Stimulated activated CD4-positive, alpha-beta T cell treated with anti-CD3 and anti-CD28 coated beads, Interleukin-2, amount 100 ng/mL, for 48 hours (primary cell): ENCODE results near the gene HSD3B7.
"Not testable (repeated sequence)": the region's sequence is repeated elsewhere in the genome, so short reads cannot be mapped to it uniquely, and the experiment has no call there.

Experiments
- DNase-seq, 2 donors: peaks; one replicate each; pipeline ENCODE4 v3.0.0-alpha.2; 2020

Gene HSD3B7

DNA sequence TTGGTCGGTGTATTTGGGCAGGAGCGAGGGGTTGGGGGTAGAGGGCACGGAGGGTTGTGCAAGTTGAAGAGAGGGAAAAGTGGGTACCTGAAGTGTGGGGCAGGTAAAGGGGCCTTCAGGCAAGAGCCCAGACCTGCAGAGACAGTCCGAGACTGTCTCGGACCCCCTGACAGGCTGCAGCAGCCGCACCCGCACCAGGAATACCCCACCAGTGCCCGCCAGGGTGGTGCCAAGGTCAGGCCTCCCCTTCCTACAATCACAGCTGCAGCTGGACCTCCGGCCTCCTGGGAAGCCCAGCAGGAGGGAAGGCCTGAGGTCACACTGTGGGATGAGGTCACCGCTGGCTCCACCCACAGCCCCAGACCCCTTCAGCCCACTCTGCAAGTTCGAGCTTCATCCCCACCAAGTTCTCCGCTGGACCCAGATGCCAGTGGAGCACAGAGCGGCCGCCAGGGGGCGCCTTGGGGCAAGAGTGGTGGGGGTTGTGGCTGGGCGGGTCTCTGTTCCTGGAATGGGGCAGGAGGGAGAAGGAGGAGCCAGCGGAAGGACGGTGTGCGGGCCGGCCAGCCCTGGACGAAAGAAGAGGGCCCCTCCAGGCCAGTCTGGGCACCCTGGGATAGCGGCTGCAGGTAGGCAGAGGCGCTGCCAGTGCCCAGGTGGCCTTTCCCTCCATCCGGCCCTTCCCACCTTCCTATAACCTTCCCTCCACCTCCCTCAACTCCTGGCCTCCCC is at the start of gene HSD3B7:
Gene HSD3B7 (plus strand): TSS at position 539 of the 732 bp plus-strand sequence. CDS start 452 bp downstream, outside the sequence.
- DNase-seq: peak; percentile 88 to 92

DNA sequence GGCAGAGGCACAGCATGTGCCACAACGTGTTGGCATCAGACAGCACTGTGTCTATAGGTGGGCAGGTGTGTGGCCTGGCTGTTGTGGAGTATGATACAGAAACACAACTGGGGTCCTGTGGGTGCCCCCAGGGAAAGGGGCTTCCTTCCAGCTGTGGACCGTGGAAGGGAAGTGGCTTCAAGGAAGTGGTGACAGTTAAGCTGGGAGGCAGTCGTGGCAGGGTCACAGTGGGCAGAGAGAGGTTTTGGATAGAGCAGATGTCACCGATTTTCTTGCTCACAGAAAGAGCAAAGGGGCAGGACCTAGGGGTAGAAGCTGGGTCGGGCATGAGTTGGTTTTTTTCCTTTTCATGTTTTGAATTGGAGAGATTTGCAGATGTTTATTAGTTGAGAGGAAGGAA is 47.3 kb upstream of the HSD3B7 start:
- DNase-seq: no peak

DNA sequence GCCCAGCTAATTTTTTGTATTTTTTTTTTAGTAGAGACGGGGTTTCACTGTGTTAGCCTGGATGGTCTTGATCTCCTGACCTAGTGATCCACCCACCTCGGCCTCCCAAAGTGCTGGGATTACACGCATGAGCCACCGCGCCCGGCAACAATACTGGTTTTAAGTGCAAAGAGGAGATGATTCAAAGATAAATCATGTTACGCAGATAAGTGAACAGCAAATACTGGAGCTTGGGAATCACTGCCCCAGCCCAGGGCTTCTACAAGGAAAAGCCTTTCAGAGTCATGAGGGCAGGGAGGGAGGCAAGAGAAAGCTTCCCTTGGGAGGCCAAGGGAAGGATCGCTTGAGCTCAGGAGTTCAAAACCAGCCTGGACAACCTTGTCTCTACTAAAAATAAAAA is 45.4 kb upstream of the HSD3B7 start:
- not testable (repeated sequence) for DNase-seq

DNA sequence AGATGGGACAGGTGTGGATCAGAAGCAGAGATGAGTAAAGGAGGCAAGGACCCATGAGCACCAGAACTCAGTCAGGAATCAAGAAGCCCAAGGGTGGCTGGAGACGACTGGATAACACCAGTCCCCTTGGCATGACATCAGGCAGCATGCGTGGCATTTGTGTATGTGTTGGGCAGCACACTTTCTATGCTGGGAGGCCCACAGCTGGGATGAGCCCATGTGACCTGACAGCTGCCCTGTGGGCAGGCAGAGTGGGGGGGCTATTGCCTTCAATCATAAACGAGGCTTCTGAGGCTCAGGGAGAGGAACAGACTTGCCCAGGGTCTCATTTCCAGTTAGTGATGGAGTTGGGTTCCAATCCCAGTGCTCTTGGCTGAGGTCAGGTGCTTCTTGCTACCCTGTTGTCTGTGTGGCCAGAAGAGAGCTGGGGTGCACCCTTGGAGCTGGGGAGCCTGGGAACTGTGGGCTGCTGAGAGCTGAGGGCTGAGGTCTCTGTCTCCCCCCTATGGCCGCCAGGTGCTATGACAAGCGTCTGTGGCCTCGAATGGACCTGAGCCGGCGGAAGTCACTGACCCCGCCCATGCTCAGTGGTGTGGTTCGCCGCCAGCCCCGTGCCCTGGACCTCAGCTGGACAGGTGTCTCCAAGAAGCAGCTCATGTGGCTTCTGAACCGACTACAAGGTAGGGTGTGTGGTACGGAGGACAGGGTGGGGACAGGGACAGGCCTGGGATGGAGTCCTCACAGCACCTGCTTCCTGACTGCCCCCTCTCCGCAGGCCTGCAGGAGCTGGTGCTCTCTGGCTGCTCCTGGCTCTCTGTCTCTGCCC is 43.2 kb upstream of the HSD3B7 start:
- DNase-seq: peak; percentile 66 to 68

DNA sequence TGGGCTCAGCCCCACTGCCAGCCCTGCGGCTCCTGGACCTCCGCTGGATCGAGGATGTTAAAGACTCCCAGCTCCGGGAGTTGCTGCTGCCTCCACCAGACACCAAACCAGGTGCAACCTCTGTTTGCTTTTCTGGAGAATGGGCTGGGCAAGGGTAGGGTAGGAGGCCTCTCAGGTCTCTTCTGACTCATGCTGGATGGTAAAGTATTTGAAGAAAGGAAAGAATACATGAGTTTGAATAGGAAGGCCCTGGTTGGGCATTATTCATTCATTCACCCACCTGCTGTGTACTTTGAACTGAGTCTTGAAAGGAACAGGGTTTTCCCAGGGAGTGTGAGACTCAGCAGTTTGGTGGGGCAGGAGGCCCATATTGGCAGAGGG is 42.6 kb upstream of the HSD3B7 start:
- DNase-seq: no peak

DNA sequence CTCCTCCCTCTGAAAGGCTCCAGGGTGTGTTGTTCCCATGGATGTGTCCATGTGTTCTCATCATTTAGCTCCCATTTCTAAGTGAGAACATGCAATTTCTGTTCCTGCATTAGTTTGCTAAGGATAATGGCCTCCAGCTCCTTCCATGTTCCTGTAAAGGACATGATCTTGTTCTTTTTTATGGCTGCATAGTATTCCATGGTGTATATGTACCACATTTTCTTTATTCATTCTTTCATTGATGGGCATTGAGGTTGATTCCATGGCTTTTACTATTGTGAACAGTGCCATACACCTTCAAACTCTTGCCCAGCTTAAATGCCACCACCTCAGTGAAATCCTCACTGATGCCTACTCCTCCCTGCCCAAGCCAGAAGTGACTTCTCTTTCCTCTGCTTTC is 40.7 kb upstream of the HSD3B7 start:
- DNase-seq: no peak

DNA sequence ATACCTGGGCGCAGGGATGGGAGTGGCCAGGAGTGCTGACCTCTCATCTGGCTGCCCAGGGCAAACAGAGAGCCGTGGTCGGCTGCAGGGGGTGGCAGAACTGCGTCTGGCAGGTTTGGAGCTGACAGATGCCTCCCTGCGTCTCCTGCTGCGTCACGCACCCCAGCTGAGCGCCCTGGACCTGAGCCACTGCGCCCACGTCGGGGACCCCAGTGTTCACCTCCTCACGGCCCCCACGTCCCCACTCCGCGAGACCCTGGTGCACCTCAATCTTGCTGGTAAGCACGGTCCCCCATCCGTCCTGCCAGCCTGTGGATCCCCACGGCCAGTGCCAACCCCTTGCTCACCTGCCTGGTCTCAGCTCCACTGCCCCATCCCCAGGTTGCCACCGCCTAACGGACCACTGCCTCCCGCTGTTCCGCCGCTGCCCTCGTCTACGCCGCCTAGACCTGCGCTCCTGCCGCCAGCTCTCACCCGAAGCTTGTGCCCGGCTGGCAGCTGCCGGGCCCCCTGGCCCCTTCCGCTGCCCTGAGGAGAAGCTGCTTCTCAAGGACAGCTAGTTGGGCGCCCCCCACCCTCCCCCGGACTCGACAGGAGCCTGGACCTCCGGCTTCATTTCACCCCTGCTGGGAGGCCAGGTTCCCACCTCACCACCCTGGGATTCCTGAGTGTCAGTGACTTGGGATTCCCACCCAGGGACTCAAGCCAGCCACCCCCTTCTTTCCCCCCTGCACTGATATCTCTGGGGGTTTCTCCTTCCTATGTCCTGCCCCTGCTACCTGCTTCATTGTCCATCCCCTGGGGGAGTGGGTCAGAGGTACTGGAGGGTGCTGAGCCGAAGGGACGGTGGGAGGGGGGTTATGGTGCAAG is 38.1 kb upstream of the HSD3B7 start:
- DNase-seq: no peak

DNA sequence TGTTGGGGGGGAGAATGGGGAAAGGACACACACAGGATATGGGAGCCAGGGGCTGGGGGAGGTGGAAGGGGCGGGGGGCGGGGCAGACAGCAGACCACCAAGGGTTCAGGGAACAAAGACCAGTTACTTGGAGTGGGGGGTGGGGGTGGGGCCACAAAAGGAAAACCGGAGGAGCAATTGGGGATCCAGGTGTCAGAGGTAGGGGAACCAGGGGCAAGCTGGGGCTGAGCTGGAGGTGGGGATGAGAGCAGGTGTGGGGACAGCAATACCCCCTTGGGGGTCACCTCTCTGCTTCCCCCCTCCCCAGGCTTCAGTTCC is 37.5 kb upstream of the HSD3B7 start:
- no peak for DNase-seq

DNA sequence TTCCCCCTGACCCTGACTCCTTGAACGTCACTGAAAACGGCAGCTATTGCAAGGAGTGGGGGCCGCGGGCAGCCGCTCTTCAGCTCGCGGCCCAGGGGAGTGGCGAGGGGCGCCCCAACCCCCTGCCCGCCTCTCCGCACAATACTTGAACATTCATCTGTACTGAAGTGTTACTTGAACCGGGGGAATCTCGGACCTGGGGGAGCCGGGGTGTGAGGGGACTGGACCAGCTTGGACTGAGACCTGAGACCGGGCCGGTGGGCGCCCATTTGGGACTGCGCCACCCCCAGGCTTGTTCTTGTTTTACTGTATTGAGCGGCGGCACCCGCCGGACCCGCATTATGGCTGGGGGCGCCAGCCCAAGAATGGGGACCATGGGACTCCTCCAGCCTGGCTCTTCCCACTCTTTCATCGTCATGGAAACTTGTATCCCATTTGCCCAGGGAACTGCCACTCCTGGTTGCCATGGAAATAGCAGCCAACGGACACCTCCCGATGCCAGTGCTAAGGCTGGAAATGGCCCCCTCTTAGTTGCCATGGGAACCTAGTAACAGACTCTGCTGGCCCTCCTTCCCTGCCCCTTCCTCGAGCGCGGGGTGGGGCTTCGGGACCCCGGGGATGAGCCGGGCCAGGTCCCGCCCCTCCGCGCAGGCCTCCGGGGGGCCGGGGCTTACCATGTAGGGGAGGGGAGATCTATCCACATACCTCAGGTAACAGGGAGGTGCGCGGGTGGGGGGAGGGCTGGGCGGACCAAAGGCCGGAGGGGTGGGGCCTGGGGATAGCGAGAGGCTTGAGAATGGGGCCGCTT is 36.9 kb upstream of the HSD3B7 start:
- no peak for DNase-seq

DNA sequence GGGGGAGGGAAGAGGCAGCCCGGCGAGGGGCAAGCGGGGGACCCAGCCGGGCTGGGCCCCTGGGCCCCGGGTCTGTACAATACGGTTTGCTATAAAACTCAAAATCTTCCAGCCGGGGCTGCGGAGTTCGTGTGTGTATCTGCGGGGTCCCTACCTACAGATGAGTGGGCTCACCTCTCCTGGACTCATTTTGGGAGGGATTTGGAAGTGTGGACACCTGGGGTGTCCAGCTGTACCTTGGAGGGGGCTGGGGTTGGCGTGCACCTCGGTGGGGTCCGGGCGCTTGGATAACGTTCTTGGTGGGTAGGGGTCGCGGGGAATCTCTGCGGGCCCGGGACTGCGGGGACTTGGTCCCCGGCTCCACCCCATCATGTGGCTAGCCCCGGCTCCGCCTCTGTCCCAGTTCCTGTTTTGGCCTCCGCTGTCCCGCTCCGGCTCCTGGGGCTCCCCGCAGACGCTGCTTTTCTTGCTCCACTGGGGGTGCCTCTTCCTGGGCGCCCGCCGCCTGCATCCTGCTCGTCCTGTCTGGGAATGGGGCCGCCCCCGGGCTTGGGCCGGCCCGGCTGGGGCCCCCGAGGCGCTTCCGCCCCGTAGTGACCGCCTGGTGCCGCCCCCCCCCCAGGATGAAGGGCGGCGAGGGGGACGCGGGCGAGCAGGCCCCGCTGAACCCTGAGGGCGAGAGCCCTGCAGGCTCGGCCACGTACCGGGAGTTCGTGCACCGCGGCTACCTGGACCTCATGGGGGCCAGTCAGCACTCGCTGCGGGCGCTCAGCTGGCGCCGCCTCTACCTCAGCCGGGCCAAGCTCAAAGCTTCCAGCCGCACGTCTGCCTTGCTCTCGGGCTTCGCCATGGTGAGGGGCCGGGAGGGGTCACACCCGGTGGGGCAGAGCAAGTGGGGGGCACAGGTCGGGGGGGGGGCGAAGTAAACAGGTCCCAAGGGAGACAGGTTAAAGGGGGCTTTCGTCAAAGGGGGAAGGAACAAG is 36.0 kb upstream of the HSD3B7 start, which contains the start of gene ORAI3:
Gene ORAI3 (plus strand): TSS at position 402 of the 983 bp plus-strand sequence. CDS start 222 bp downstream, at position 624.
- DNase-seq: peak in 1 of 2 donors; percentile 35

DNA sequence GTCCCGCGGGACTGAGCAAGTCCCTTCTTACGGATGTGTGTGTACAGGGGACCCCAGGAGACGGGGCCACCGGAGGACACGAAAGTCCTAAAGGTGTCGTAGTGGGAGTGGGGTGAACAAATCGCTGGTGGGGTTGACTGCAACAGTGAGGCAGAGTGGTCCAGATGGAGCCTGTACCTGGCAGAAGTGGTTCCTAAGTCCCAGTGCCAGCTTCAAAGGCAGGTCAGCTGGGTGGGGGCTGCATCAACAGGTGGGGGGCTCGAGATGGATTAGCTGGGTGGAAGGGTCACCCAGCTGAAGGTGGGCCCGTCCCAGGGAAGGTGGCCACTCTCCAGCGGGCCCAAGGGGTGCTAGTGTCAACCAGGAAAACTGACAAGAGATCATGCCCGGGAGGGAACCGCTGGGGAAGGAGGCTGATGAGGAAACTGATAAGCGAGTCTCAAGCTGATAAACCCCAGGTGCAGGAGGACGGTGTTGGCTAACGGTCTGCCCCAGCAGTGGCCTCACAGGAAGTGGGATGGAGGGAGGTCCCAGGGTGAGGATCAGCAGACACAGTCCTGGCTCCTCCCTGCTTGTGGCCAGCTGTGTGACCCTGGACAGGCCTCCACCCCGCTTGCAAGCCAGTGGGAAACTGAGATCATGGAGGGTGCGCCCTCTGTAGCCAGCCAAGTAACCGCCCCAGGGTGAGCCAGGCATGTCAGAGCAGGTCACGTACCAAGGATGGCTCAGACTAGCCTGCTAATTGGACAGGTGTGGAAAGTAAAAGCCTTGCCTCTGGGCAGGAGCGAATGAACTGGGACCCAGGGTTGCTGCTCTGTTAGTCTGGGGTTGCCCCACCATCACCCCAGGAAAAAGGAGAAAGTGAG is 35.1 kb upstream of the HSD3B7 start:
- no peak for DNase-seq

DNA sequence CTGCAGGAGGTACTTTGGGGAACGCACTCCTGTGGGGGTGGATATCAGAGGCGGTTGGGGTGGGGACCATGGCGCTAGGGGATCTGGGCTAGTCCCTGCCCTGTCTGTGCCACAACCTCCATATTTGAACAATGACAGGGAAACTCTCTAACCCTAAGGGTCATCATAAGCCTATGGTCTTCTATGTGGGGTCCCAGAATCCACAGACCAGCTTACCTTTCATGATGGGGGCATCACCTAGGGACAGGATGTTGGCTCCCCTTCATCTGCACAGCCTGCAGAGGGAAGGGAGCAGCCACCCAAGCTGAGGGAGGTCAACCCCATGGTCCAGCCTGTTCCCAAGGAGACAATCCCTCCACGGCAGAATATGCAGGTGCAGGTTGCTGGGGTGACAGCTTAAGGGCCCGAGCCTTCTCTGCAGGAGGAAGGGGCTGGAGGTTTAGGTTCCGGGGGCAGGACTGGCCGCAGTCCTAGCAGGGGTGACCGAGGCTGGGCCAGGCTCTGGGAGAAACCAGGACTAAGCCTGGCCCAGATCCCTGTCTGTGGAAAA is 34.4 kb upstream of the HSD3B7 start:
- no peak for DNase-seq

DNA sequence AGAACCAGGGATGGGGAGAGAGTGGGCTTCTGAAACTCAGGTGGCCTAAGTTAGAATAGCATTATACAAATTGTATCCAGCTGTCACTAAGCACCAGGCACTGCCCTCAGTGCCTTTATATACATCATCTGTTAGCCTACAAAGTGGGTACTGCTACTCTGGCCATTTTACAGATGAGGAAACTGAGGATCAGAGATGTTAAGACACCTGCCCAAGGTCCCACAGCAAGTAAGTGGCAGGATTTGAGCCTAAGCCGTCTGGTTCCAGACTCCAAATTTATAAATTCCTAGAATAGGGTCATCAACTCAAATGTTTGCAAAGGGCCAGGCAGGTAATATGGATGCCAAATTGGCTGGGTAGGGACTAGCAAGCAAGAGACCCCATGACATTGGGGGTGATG is 33.8 kb upstream of the HSD3B7 start:
- DNase-seq: no peak

DNA sequence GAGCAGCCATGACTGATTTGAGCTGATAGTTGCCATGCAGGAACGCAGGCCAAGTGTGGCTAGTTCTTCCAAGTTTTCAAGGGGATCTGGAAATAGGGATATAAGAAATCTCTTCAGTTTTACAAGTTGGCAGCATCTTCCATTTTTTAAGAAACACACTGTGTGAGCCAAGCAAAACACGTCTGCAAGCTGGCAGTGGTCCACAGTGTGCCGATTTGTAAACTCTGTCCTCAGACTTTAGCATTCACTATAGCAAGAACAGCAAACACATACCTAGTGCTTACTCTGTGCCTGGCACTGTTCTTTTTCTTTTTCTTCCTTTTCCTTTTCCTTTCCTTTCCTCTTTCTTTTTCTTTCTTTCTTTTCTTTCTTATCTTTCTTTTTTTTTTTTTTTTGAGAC is 33.3 kb upstream of the HSD3B7 start:
- DNase-seq: no peak

DNA sequence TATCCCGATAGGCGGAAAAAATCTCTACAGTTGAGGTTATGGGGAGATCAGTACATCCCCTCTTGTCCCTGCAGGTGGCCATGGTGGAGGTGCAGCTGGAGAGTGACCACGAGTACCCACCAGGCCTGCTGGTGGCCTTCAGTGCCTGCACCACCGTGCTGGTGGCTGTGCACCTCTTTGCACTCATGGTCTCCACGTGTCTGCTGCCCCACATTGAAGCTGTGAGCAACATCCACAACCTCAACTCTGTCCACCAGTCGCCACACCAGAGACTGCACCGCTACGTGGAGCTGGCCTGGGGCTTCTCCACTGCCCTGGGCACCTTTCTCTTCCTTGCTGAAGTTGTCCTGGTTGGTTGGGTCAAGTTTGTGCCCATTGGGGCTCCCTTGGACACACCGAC is 31.9 kb upstream of the HSD3B7 start:
- no peak for DNase-seq

DNA sequence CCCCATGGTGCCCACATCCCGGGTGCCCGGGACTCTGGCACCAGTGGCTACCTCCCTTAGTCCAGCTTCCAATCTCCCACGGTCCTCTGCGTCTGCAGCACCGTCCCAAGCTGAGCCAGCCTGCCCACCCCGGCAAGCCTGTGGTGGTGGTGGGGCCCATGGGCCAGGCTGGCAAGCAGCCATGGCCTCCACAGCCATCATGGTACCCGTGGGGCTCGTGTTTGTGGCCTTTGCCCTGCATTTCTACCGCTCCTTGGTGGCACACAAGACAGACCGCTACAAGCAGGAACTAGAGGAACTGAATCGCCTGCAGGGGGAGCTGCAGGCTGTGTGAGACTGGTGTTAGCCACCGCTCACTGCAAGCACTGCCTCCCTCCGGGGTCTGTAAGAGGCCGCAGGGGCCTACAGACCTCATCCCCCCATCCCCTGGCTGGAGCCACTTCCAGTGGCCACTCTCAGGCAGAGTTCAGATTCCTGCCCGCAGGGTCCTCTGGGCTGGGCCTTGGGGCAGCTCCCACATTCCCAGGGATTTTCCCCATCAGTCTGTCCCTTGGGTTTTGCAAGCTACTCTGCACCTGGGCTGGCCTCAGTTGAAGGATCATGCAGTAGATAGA is 31.4 kb upstream of the HSD3B7 start:
- peak; percentile 55 to 59 for DNase-seq

DNA sequence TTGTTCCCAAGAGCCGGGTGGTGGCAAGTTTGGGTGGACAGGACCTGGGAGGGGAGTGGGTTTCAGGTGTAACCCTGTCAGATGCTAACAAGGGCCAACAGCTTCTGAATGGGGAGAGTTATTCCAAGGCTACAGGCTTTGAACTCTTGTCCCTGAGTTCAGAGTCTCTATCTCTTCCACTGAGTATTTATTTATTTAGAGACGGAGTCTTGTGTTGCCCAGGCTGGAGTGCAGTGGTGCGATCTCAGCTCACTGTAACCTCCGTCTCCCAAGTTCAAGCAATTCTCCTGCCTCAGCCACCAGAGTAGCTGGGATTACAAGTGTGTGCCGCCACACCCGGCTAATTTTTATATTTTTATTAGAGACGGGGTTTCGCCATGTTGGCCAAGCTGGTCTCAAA is 30.0 kb upstream of the HSD3B7 start:
- no peak for DNase-seq

DNA sequence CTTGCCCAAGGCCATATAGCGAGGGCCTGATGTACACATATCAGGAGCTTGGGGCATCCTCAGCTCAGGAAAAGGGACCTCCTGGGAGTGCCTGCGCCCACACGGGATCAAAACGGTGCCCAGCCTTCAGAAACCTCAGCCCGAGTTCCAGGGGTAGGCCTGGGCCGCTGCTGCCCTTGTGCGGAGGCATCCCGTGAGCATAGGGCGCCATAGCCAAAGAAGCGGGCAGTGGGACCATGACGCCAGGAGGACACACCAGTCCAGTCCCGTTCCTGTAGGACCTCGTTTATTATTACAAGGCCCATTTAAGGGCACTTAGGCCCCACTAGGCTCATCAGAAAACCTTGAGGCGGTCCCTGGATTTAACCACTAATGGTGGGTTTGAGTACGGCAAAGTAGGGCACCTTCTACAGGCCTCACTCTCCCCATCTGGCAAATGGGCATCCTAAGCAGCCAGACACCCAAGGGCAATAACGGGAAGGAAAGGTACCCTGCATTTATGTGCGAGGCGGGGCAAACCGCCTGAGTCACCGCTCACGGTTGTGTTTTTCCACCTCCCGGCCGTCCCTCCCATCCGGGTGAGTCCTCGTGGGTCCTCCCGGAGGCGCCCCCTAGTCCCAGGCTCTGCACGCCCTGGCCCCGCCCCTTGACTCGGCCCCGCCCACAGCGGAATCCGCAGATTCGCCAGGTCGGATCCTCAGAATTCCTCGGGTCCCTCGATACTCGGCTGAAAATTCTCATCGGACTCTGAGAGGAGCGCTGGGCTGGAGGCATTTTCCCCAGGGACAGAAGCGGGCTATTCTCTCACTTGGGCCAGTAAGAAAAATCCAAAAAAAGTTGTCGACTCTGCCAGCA is 28.2 kb upstream of the HSD3B7 start:
- peak; percentile 91 to 92 for DNase-seq
